Measurements from ENCODE around the gene SPTLC3.

GRCh38 chr20:12965212-12965869 is 43.4 kb upstream of the SPTLC3 start:
- TF ChIP-seq JUNB (IDR thresholded peaks at IDR 0.05; ENCODE audit: unreplicated experiment) (no peak), POLR2AphosphoS5 (IDR thresholded peaks at IDR 0.05; ENCODE audit: low read depth) (no peak), EZH2 (IDR thresholded peaks at IDR 0.05; ENCODE audit: low read depth, unreplicated experiment) (no peak), STAT1 (IDR thresholded peaks at IDR 0.05; ENCODE audit: unreplicated experiment) (no peak), EZH2phosphoT487 (IDR thresholded peaks at IDR 0.05; ENCODE audit: unreplicated experiment) (no peak)
- TF ChIP-seq, protein P1, sequence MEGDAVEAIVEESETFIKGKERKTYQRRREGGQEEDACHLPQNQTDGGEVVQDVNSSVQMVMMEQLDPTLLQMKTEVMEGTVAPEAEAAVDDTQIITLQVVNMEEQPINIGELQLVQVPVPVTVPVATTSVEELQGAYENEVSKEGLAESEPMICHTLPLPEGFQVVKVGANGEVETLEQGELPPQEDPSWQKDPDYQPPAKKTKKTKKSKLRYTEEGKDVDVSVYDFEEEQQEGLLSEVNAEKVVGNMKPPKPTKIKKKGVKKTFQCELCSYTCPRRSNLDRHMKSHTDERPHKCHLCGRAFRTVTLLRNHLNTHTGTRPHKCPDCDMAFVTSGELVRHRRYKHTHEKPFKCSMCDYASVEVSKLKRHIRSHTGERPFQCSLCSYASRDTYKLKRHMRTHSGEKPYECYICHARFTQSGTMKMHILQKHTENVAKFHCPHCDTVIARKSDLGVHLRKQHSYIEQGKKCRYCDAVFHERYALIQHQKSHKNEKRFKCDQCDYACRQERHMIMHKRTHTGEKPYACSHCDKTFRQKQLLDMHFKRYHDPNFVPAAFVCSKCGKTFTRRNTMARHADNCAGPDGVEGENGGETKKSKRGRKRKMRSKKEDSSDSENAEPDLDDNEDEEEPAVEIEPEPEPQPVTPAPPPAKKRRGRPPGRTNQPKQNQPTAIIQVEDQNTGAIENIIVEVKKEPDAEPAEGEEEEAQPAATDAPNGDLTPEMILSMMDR (conservative IDR thresholded peaks at IDR 0.05; ENCODE audit: low read depth in 2 of 2): no peak
- TF ChIP-seq, protein P2, sequence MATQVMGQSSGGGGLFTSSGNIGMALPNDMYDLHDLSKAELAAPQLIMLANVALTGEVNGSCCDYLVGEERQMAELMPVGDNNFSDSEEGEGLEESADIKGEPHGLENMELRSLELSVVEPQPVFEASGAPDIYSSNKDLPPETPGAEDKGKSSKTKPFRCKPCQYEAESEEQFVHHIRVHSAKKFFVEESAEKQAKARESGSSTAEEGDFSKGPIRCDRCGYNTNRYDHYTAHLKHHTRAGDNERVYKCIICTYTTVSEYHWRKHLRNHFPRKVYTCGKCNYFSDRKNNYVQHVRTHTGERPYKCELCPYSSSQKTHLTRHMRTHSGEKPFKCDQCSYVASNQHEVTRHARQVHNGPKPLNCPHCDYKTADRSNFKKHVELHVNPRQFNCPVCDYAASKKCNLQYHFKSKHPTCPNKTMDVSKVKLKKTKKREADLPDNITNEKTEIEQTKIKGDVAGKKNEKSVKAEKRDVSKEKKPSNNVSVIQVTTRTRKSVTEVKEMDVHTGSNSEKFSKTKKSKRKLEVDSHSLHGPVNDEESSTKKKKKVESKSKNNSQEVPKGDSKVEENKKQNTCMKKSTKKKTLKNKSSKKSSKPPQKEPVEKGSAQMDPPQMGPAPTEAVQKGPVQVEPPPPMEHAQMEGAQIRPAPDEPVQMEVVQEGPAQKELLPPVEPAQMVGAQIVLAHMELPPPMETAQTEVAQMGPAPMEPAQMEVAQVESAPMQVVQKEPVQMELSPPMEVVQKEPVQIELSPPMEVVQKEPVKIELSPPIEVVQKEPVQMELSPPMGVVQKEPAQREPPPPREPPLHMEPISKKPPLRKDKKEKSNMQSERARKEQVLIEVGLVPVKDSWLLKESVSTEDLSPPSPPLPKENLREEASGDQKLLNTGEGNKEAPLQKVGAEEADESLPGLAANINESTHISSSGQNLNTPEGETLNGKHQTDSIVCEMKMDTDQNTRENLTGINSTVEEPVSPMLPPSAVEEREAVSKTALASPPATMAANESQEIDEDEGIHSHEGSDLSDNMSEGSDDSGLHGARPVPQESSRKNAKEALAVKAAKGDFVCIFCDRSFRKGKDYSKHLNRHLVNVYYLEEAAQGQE (IDR thresholded peaks at IDR 0.05; ENCODE audit: unreplicated experiment): no peak
